B cell (primary cell): Measurements from ENCODE around the gene KLF7. TPM values are rescaled to one million over a fixed set of nuclear protein-coding genes. Genes with fewer than 3 reads are reported as not detected.

Source experiments
- ATAC-seq: fragments of 200-7000 bp; cut with Tn5 transposase; one replicate; pipeline ENCODE4 v1.10.0; 2021; ENCODE audit warnings: low read depth, mild to moderate bottlenecking, moderate number of reproducible peaks, moderate library complexity
- CTCF ChIA-PET: fragments of 350-600 bp; sonication (Branson Sonifier 250); formaldehyde crosslinking; loops from one replicate; lab custom pipeline; 2021; ENCODE audit warnings: antibody characterized with exemption, inconsistent platforms; lab: Charles Lee
- POLR2A ChIA-PET: fragments of 350-600 bp; sonication (Branson Sonifier 250); formaldehyde crosslinking; loops from one replicate; lab custom pipeline; 2021; ENCODE audit warnings: antibody characterized with exemption; lab: Charles Lee
- DNase-seq: peaks from one replicate; pipeline ENCODE4 v3.0.0; 2013
- H2AFZ ChIP-seq: 2 replicates; pipeline ENCODE4 v1.6.1; 2012; ENCODE audit warnings: mild to moderate bottlenecking, low read depth, low read length; ENCODE audit not compliant: insufficient read depth, poor library complexity, severe bottlenecking
- H3K27ac ChIP-seq, 2 donors: 1 replicate in 1 of 2; 2 replicates in 1 of 2; pipeline ENCODE4 v1.5.1; 2012 to 2013; ENCODE audit warnings: low read length in 2 of 2, mild to moderate bottlenecking in 2 of 2, moderate library complexity in 1 of 2
- H3K27me3 ChIP-seq, 4 experiments: fragments of 200-600 bp in 1 of 4; sonication (generic) in 1 of 4; replicated peaks in 1 of 4; 1 replicate in 2 of 4; 2 replicates in 2 of 4; pipeline versions ENCODE4 v1.6.1 to v1.7.0; 2013 to 2016; ENCODE audit warnings: low read length in 3 of 4, mild to moderate bottlenecking in 2 of 4, mixed read lengths in 1 of 4, moderate library complexity in 1 of 4; ENCODE audit not compliant: insufficient read depth in 4 of 4, control insufficient read depth in 3 of 4; ENCODE audit errors: control extremely low read depth in 1 of 4
- H3K36me3 ChIP-seq, 2 experiments: replicated peaks in 1 of 2; 1 replicate in 1 of 2; 2 replicates in 1 of 2; pipeline versions ENCODE4 v1.6.1 to v1.7.1; 2013; ENCODE audit warnings: low read length in 1 of 2; ENCODE audit not compliant: insufficient read depth in 2 of 2, control insufficient read depth in 1 of 2; ENCODE audit errors: control extremely low read depth in 1 of 2, extremely low read depth in 1 of 2
- H3K4me1 ChIP-seq, 2 donors: fragments of 200-600 bp in 1 of 2; sonication (generic) in 1 of 2; 1 replicate in 1 of 2; 2 replicates in 1 of 2; pipeline versions ENCODE4 v1.5.1 to v1.6.1; 2013 to 2017; ENCODE audit warnings: low read length in 2 of 2; ENCODE audit not compliant: control insufficient read depth in 2 of 2, insufficient read depth in 2 of 2
- H3K4me2 ChIP-seq: replicated peaks from 2 replicates; pipeline ENCODE3; 2012; ENCODE audit warnings: mild to moderate bottlenecking, low read depth, low read length; ENCODE audit not compliant: poor library complexity, severe bottlenecking
- H3K4me3 ChIP-seq, 5 experiments: fragments of 200-600 bp in 1 of 5; sonication (generic) in 1 of 5; 1 replicate in 3 of 5; 2 replicates in 2 of 5; pipeline versions ENCODE4 v1.5.1 to v1.7.0; 2011 to 2016; ENCODE audit warnings: low read length in 4 of 5, mild to moderate bottlenecking in 4 of 5, low read depth in 2 of 5, control low read depth in 1 of 5, moderate library complexity in 1 of 5; ENCODE audit not compliant: insufficient read depth in 1 of 5; ENCODE audit errors: control extremely low read depth in 1 of 5, extremely low read depth in 1 of 5
- H3K79me2 ChIP-seq: fragments of 200-600 bp; sonication (generic); one replicate; pipeline ENCODE4 v1.6.0; 2016; ENCODE audit warnings: low read length; ENCODE audit not compliant: control insufficient read depth, insufficient read depth
- H3K9ac ChIP-seq: fragments of 200-600 bp; sonication (generic); 2 replicates; pipeline ENCODE4 v1.6.1; 2017; ENCODE audit warnings: mild to moderate bottlenecking, low read length, moderate library complexity
- H3K9me3 ChIP-seq, 3 donors: one replicate each; pipeline versions ENCODE4 v1.6.1 to v1.7.1; 2013; ENCODE audit warnings: low read length in 2 of 3; ENCODE audit not compliant: control insufficient read depth in 2 of 3, insufficient read depth in 1 of 3; ENCODE audit errors: control extremely low read depth in 1 of 3
- H4K20me1 ChIP-seq: 2 replicates; pipeline ENCODE4 v1.6.0; 2012; ENCODE audit warnings: mild to moderate bottlenecking, low read length; ENCODE audit not compliant: insufficient read depth, control insufficient read depth, poor library complexity, severe bottlenecking
- H3K27ac Mint-ChIP-seq: one replicate; pipeline ENCODE4 v1.8.0; 2021; ENCODE audit warnings: mixed read lengths
- H3K27me3 Mint-ChIP-seq: one replicate; pipeline ENCODE4 v1.8.0; 2021; ENCODE audit warnings: mixed read lengths
- H3K4me1 Mint-ChIP-seq: one replicate; pipeline ENCODE4 v1.8.0; 2021; ENCODE audit warnings: mixed read lengths
- H3K4me3 Mint-ChIP-seq: one replicate; pipeline ENCODE4 v1.8.0; 2021; ENCODE audit warnings: mixed read lengths
- H3K9me3 Mint-ChIP-seq: one replicate; pipeline ENCODE4 v1.8.0; 2022; ENCODE audit warnings: mixed read lengths; ENCODE audit not compliant: insufficient read depth
- EZH2 ChIP-seq: IDR thresholded peaks from 2 replicates; pipeline ENCODE4 v1.6.1; 2012; ENCODE audit warnings: borderline replicate concordance, low read depth, mild to moderate bottlenecking, moderate library complexity, low read length; ENCODE audit not compliant: insufficient read depth, poor library complexity, severe bottlenecking
- WGBS: methylation state at CpG from one replicate; pipeline ENCODE4 v1.1.5; 2013; ENCODE audit warnings: missing lambda C conversion rate; ENCODE audit not compliant: insufficient coverage; 5-methylcytosine and 5-hydroxymethylcytosine counted together
- intact Hi-C: fragments of 100-400 bp; cut with micrococcal nuclease; formaldehyde crosslinking; loops from one replicate; pipeline ENCODE4 v1.10.0; 2022
- polyA plus RNA-seq: library from polyadenylated mRNA; depleted of rRNA; stranded (reverse); fragments of >200 nt; gene quantifications from 2 replicates; pipeline ENCODE4 v1.2.3, GENCODE V29; 2012
- total RNA-seq, 2 donors: library from RNA; stranded (reverse); fragments of 120-200 nt in 1 of 2; gene quantifications; 1 replicate in 1 of 2; 2 replicates in 1 of 2; pipeline versions ENCODE4 v1.2.3 to v1.2.4, GENCODE V29; 2013 to 2022
- TF ChIP-seq, protein P1 (sequence below): fragments of 200-600 bp; IDR thresholded peaks from one replicate; pipeline ENCODE4 v1.8.0; 2022; ENCODE audit warnings: antibody characterized with exemption, mild to moderate bottlenecking

Gene KLF7
- total and polyA plus RNA-seq, 2 donors (not counting 1 experiment from before 2014, with no cell fraction given): 46.2 to 93.2 TPM

DNA sequence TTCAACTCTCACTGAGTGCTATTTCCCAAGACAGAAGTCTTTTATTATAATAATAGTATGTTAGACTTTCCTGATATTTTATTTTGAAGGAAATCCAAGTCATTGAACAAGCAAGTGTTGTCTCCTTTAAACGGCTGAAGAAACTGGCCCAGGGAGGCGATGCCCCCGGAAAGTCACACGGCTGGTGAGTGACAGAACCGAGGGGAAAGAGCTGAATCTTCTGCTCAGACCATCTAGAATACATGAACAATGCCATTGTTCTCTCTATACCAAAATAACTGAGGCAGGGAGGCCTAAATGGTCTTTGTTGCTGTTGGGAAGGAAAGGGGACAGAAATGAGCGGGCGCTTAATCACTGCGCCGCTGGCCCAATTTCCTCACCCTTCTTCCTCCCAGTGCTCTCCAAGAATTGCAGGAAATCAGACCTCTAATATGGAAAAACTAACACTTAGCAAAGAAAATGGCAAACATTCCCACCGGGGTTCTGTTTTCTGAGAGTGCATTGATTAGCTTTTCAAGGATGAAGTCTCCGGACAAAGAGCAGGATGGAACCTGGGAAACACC is 101.5 kb downstream of the KLF7 start:
- intact Hi-C loops: no loop called here
- no peaks in the 10 kb centered on the region for H3K4me1 ChIP-seq
- H3K9me3 ChIP-seq: no peaks in the 10 kb centered on the region
- peaks cover 6% of the 10 kb centered on the region for H3K27me3 Mint-ChIP-seq
- ChIA-PET POLR2A (no interaction called here), CTCF (interaction anchor here (1.6 kb wide), 1 partner anchor 10 kb away, joined by 5 read pairs; no protein-coding TSS in a partner anchor)
- no peaks in the 10 kb centered on the region for H3K27me3 ChIP-seq
- H3K4me1 Mint-ChIP-seq: no peaks in the 10 kb centered on the region
- no peak overlapping the region for H3K27ac Mint-ChIP-seq
- no peak overlapping the region for H2AFZ ChIP-seq
- TF ChIP-seq, protein P1, sequence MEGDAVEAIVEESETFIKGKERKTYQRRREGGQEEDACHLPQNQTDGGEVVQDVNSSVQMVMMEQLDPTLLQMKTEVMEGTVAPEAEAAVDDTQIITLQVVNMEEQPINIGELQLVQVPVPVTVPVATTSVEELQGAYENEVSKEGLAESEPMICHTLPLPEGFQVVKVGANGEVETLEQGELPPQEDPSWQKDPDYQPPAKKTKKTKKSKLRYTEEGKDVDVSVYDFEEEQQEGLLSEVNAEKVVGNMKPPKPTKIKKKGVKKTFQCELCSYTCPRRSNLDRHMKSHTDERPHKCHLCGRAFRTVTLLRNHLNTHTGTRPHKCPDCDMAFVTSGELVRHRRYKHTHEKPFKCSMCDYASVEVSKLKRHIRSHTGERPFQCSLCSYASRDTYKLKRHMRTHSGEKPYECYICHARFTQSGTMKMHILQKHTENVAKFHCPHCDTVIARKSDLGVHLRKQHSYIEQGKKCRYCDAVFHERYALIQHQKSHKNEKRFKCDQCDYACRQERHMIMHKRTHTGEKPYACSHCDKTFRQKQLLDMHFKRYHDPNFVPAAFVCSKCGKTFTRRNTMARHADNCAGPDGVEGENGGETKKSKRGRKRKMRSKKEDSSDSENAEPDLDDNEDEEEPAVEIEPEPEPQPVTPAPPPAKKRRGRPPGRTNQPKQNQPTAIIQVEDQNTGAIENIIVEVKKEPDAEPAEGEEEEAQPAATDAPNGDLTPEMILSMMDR: no peak
- TF ChIP-seq EZH2: no peak
- no peak overlapping the region for H3K9ac ChIP-seq
- DNase-seq: no peak
- H3K9me3 Mint-ChIP-seq: no peaks in the 10 kb centered on the region
- no peak overlapping the region for H3K4me3 ChIP-seq
- ATAC-seq: no peak
- no peaks in the 10 kb centered on the region for H4K20me1 ChIP-seq
- WGBS: 98% methylated on average over 4 of the region's 11 CpGs
- H3K4me2 ChIP-seq: no peak overlapping the region
- no peak overlapping the region for H3K27ac ChIP-seq
- no peaks in the 10 kb centered on the region for H3K36me3 ChIP-seq
- H3K79me2 ChIP-seq: no peaks in the 10 kb centered on the region
- no peak overlapping the region for H3K4me3 Mint-ChIP-seq

DNA sequence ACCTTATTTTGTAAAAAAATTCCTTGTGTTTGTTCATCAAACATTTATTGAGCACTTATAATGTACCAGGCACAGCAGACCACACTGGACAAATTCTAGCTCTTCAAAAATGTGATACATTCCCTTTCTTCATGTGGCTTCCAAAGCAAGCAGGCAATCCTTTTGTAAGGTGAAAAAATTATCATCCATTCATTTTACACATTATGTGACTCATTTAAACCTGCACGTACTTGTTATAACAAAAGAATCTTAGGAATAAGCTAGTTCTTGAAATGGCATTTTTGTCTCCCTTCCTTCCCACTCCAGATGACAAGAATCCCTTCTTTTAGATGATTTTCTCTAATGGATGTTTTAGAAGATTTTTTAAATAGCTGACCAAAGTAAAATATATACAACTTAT is 104.6 kb downstream of the KLF7 start:
- Histone ChIP-seq H4K20me1 (no peaks in the 10 kb centered on the region), H3K4me1 (no peaks in the 10 kb centered on the region), H2AFZ (no peak overlapping the region), H3K9me3 (no peaks in the 10 kb centered on the region), H3K27me3 (no peaks in the 10 kb centered on the region), H3K27ac (no peak overlapping the region), H3K4me3 (no peak overlapping the region), H3K79me2 (no peaks in the 10 kb centered on the region), H3K4me2 (no peak overlapping the region), H3K9ac (no peak overlapping the region), H3K36me3 (no peaks in the 10 kb centered on the region)
- Mint-ChIP-seq H3K4me3 (no peak overlapping the region), H3K9me3 (no peaks in the 10 kb centered on the region), H3K4me1 (no peaks in the 10 kb centered on the region), H3K27me3 (peaks cover 17% of the 10 kb centered on the region), H3K27ac (no peak overlapping the region)
- DNase-seq: no peak
- ATAC-seq: no peak
- no peak for TF ChIP-seq EZH2
- TF ChIP-seq, protein P1: no peak
- intact Hi-C loops: no loop called here
- ChIA-PET CTCF (no interaction called here), POLR2A (no interaction called here)
- WGBS: no CpG with 5 or more reads among the region's 1 CpG
